ENCODE measurements around the gene PAX8.

The PAX8 gene

GRCh38 chr2:113172721-113173541 is 105.8 kb downstream of the PAX8 start:
- DNase-seq (ENCODE audit: low read depth in 2 of 2, low spot score in 1 of 2): no peak

- no peak for DNase-seq (ENCODE audit: low read depth in 2 of 2, low spot score in 1 of 2)
Observed at GRCh38 chr2:113171334-113172075, 107.2 kb downstream of the PAX8 start.

GRCh38 chr2:113169586-113169985 is 109.1 kb downstream of the PAX8 start:
- no peak for DNase-seq (ENCODE audit: low read depth in 2 of 2, low spot score in 1 of 2)

GRCh38 chr2:113169002-113169530 is 109.7 kb downstream of the PAX8 start:
- DNase-seq (ENCODE audit: low read depth in 2 of 2, low spot score in 1 of 2): no peak

GRCh38 chr2:113167962-113168340 is 110.8 kb downstream of the PAX8 start:
- DNase-seq (ENCODE audit: low read depth in 2 of 2, low spot score in 1 of 2): no peak

- no peak for DNase-seq (ENCODE audit: low read depth in 2 of 2, low spot score in 1 of 2)
Observed at GRCh38 chr2:113167115-113167932, 111.4 kb downstream of the PAX8 start.

- no peak for DNase-seq (ENCODE audit: low read depth in 2 of 2, low spot score in 1 of 2)
Observed at GRCh38 chr2:113166187-113166645, 112.5 kb downstream of the PAX8 start.
